ENCODE results near the gene ARHGAP45. TPM values are rescaled to one million over a fixed set of nuclear protein-coding genes. Genes with fewer than 3 reads are reported as not detected.

The ARHGAP45 gene
- total and polyA plus RNA-seq, 9 of the 15 experiments (the other 6 are each of a cell fraction or from before 2014, with no cell fraction given), result 0.08 to 22.1 (median 4.2) TPM

GRCh38 chr19:1094978-1095701 is 28.2 kb downstream of the ARHGAP45 start, which contains the start of gene POLR2E (continued):
- TF ChIP-seq ZNF140 (CRISPR knock-in tag; IDR thresholded peaks at IDR 0.05) (no peak), ZNF436 (CRISPR knock-in tag; IDR thresholded peaks at IDR 0.05) (no peak), ZNF143 (CRISPR knock-in tag; IDR thresholded peaks at IDR 0.05) (peak; percentile 98), FOXM1 (IDR thresholded peaks at IDR 0.05; ENCODE audit: low read depth) (no peak), FOXM1 (CRISPR knock-in tag; IDR thresholded peaks at IDR 0.05; ENCODE audit: low read depth) (no peak), GABPA (tag; conservative IDR thresholded peaks at IDR 0.05; ENCODE audit: low read depth) (peak; percentile 52; the same call in 1 of the 2 replicates), FOXP1 (CRISPR knock-in tag; IDR thresholded peaks at IDR 0.05) (no peak), CEBPZ (IDR thresholded peaks at IDR 0.05; ENCODE audit: borderline replicate concordance, low read depth, low read length) (no peak), ZNF347 (CRISPR knock-in tag; IDR thresholded peaks at IDR 0.05; ENCODE audit: low read depth) (no peak), SP1 (CRISPR knock-in tag; IDR thresholded peaks at IDR 0.05) (peak; percentile 90), MXI1 (IDR thresholded peaks at IDR 0.05; ENCODE audit: low read depth, low read length) (peak; percentile 37; the same call in 1 of the 2 replicates)
- TF ChIP-seq, protein P1, sequence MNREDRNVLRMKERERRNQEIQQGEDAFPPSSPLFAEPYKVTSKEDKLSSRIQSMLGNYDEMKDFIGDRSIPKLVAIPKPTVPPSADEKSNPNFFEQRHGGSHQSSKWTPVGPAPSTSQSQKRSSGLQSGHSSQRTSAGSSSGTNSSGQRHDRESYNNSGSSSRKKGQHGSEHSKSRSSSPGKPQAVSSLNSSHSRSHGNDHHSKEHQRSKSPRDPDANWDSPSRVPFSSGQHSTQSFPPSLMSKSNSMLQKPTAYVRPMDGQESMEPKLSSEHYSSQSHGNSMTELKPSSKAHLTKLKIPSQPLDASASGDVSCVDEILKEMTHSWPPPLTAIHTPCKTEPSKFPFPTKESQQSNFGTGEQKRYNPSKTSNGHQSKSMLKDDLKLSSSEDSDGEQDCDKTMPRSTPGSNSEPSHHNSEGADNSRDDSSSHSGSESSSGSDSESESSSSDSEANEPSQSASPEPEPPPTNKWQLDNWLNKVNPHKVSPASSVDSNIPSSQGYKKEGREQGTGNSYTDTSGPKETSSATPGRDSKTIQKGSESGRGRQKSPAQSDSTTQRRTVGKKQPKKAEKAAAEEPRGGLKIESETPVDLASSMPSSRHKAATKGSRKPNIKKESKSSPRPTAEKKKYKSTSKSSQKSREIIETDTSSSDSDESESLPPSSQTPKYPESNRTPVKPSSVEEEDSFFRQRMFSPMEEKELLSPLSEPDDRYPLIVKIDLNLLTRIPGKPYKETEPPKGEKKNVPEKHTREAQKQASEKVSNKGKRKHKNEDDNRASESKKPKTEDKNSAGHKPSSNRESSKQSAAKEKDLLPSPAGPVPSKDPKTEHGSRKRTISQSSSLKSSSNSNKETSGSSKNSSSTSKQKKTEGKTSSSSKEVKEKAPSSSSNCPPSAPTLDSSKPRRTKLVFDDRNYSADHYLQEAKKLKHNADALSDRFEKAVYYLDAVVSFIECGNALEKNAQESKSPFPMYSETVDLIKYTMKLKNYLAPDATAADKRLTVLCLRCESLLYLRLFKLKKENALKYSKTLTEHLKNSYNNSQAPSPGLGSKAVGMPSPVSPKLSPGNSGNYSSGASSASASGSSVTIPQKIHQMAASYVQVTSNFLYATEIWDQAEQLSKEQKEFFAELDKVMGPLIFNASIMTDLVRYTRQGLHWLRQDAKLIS (CRISPR knock-in tag; IDR thresholded peaks at IDR 0.05), result no peak
- TF ChIP-seq, protein P2, sequence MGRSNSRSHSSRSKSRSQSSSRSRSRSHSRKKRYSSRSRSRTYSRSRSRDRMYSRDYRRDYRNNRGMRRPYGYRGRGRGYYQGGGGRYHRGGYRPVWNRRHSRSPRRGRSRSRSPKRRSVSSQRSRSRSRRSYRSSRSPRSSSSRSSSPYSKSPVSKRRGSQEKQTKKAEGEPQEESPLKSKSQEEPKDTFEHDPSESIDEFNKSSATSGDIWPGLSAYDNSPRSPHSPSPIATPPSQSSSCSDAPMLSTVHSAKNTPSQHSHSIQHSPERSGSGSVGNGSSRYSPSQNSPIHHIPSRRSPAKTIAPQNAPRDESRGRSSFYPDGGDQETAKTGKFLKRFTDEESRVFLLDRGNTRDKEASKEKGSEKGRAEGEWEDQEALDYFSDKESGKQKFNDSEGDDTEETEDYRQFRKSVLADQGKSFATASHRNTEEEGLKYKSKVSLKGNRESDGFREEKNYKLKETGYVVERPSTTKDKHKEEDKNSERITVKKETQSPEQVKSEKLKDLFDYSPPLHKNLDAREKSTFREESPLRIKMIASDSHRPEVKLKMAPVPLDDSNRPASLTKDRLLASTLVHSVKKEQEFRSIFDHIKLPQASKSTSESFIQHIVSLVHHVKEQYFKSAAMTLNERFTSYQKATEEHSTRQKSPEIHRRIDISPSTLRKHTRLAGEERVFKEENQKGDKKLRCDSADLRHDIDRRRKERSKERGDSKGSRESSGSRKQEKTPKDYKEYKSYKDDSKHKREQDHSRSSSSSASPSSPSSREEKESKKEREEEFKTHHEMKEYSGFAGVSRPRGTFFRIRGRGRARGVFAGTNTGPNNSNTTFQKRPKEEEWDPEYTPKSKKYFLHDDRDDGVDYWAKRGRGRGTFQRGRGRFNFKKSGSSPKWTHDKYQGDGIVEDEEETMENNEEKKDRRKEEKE (IDR thresholded peaks at IDR 0.05; ENCODE audit: borderline replicate concordance in 1 of 2, control insufficient read depth in 1 of 2, low read depth in 2 of 2, low read length in 1 of 2), result peak in 1 of 2 experiments; percentile 74; a peak in 2 of 4 replicates
